Gastroesophageal sphincter (tissue), 3 donors: ENCODE results near the gene MATN1.

Experiments used
- EP300 ChIP-seq: sonication (generic); formaldehyde crosslinking; IDR thresholded peaks from one replicate; pipeline ENCODE4 v1.6.1; 2017; ENCODE audit warnings: antibody characterized with exemption, mild to moderate bottlenecking
- POLR2A ChIP-seq, 2 donors: fragments of 450-650 bp; IDR thresholded peaks; one replicate each; pipeline ENCODE4 v1.6.1; 2017; ENCODE audit warnings: antibody characterized with exemption in 2 of 2, mild to moderate bottlenecking in 2 of 2, moderate library complexity in 1 of 2
- TF ChIP-seq, protein P1 (sequence below), 4 experiments: fragments of 200-600 bp in 2 of 4; fragments of 450-650 bp in 2 of 4; sonication (generic) in 1 of 4; IDR thresholded peaks; one replicate each; pipeline ENCODE4 v1.5.1; 2017 to 2019; ENCODE audit warnings: antibody characterized with exemption in 4 of 4, mild to moderate bottlenecking in 2 of 4, moderate library complexity in 2 of 4

DNA sequence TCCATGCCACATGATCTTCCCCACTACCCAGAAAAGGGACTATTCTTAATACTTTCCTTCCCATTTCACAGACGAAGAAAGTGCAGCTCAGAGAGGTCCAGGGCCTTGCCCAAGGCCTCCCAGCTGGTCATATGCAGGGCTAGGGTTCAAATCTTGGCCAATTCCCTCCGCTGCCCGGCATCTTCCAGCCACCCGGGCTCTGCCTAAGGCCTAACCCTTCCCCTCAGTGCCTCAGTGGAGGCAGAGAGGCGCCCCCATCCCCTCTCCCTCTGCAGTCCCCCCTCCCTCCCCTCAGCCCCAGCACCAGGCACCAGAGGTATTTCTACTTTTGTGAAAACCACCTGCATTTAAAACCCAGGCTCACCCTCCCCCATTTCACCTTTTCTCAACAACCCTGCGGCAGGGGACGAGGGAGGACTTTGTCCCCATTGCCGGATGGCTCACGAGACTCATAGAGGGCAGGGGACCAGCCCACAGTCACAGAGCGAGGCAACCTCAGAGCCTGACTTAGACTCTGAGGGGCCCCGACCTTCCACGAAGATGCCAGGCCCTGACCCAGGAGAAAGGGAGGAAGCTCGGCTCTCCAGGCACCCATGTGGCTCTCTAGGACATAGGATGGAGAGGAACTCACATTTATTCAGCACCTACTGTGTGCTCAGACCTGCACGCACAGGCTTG, 21.9 kb upstream of the MATN1 start:
- TF ChIP-seq POLR2A (IDR thresholded peaks at IDR 0.05) (no peak), EP300 (no peak)
- TF ChIP-seq, protein P1, sequence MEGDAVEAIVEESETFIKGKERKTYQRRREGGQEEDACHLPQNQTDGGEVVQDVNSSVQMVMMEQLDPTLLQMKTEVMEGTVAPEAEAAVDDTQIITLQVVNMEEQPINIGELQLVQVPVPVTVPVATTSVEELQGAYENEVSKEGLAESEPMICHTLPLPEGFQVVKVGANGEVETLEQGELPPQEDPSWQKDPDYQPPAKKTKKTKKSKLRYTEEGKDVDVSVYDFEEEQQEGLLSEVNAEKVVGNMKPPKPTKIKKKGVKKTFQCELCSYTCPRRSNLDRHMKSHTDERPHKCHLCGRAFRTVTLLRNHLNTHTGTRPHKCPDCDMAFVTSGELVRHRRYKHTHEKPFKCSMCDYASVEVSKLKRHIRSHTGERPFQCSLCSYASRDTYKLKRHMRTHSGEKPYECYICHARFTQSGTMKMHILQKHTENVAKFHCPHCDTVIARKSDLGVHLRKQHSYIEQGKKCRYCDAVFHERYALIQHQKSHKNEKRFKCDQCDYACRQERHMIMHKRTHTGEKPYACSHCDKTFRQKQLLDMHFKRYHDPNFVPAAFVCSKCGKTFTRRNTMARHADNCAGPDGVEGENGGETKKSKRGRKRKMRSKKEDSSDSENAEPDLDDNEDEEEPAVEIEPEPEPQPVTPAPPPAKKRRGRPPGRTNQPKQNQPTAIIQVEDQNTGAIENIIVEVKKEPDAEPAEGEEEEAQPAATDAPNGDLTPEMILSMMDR (IDR thresholded peaks at IDR 0.05) = no peak
